DND-41 (cell line): ENCODE measurements around the gene MYO16.

ENCODE experiments used
- ATAC-seq: fragments of 200-7000 bp; cut with Tn5 transposase; 3 replicates; pipeline ENCODE4 v1.9.1; 2021; ENCODE audit warnings: low read depth; ENCODE audit not compliant: insufficient read depth
- DNase-seq: peaks from one replicate; pipeline ENCODE4 v3.0.0-alpha.2; 2020
- H2AFZ ChIP-seq: 2 replicates; pipeline ENCODE4 v1.6.0; 2012; ENCODE audit warnings: low read depth, low read length
- H3K27ac ChIP-seq: 2 replicates; pipeline ENCODE4 v1.5.1; 2012; ENCODE audit warnings: low read length, inconsistent platforms
- H3K27me3 ChIP-seq: fragments of 200-600 bp; sonication (generic); 2 replicates; pipeline ENCODE4 v1.6.0; 2012; ENCODE audit warnings: low read length, mild to moderate bottlenecking, inconsistent platforms; ENCODE audit not compliant: insufficient read depth, poor library complexity
- H3K36me3 ChIP-seq: 2 replicates; pipeline ENCODE4 v1.5.1; 2012; ENCODE audit warnings: low read length, inconsistent platforms; ENCODE audit not compliant: insufficient read depth
- H3K4me1 ChIP-seq: 2 replicates; pipeline ENCODE4 v1.5.1; 2012; ENCODE audit warnings: mild to moderate bottlenecking, low read length; ENCODE audit not compliant: insufficient read depth
- H3K4me2 ChIP-seq: 2 replicates; pipeline ENCODE4 v1.6.0; 2012; ENCODE audit warnings: mild to moderate bottlenecking, moderate library complexity, low read length, inconsistent platforms; ENCODE audit not compliant: insufficient read depth
- H3K4me3 ChIP-seq, 2 experiments: fragments of 200-600 bp in 1 of 2; shearing (Covaris generic) in 1 of 2; 2 replicates each; pipeline ENCODE4 v1.5.1; 2012 to 2016; ENCODE audit warnings: inconsistent platforms in 2 of 2, low read length in 2 of 2, mild to moderate bottlenecking in 2 of 2, low read depth in 1 of 2, moderate library complexity in 1 of 2
- H3K79me2 ChIP-seq: 2 replicates; pipeline ENCODE4 v1.6.0; 2012; ENCODE audit warnings: low read length, inconsistent platforms; ENCODE audit not compliant: insufficient read depth
- H3K9ac ChIP-seq: 2 replicates; pipeline ENCODE4 v1.6.0; 2012; ENCODE audit warnings: low read depth, mild to moderate bottlenecking, inconsistent platforms, low read length, moderate library complexity
- H3K9me3 ChIP-seq: 2 replicates; pipeline ENCODE4 v1.5.1; 2012; ENCODE audit warnings: low read length, moderate library complexity, mild to moderate bottlenecking, inconsistent platforms; ENCODE audit not compliant: insufficient read depth, severe bottlenecking
- H4K20me1 ChIP-seq: 2 replicates; pipeline ENCODE4 v1.6.0; 2012; ENCODE audit warnings: low read length; ENCODE audit not compliant: insufficient read depth
- EZH2 ChIP-seq: IDR thresholded peaks from 3 replicates; pipeline ENCODE4 v1.6.1; 2012; ENCODE audit warnings: borderline replicate concordance, low read depth, mild to moderate bottlenecking, moderate library complexity, low read length, inconsistent platforms; ENCODE audit not compliant: severe bottlenecking
- TF ChIP-seq, protein P1 (sequence below): IDR thresholded peaks from 2 replicates; pipeline ENCODE4 v1.5.1; 2012; ENCODE audit warnings: borderline replicate concordance, low read length, moderate library complexity, mild to moderate bottlenecking; ENCODE audit not compliant: poor library complexity, severe bottlenecking; ENCODE audit errors: extremely low read depth

MYO16 gene

GRCh38 chr13:108618233-108618632 is 11.2 kb upstream of the MYO16 start:
- no peaks in the 10 kb centered on the region for H3K36me3 ChIP-seq

GRCh38 chr13:108621462-108621861 is 7.9 kb upstream of the MYO16 start:
- H4K20me1 ChIP-seq: no peaks in the 10 kb centered on the region
- no peaks in the 10 kb centered on the region for H3K9me3 ChIP-seq
- no peak overlapping the region for H3K9ac ChIP-seq
- no peak overlapping the region for H3K27ac ChIP-seq
- H3K27me3 ChIP-seq: peaks cover 3% of the 10 kb centered on the region
- no peaks in the 10 kb centered on the region for H3K36me3 ChIP-seq
- H2AFZ ChIP-seq: no peak overlapping the region
- H3K79me2 ChIP-seq: no peaks in the 10 kb centered on the region
- no peak for TF ChIP-seq EZH2
- TF ChIP-seq, protein P1, sequence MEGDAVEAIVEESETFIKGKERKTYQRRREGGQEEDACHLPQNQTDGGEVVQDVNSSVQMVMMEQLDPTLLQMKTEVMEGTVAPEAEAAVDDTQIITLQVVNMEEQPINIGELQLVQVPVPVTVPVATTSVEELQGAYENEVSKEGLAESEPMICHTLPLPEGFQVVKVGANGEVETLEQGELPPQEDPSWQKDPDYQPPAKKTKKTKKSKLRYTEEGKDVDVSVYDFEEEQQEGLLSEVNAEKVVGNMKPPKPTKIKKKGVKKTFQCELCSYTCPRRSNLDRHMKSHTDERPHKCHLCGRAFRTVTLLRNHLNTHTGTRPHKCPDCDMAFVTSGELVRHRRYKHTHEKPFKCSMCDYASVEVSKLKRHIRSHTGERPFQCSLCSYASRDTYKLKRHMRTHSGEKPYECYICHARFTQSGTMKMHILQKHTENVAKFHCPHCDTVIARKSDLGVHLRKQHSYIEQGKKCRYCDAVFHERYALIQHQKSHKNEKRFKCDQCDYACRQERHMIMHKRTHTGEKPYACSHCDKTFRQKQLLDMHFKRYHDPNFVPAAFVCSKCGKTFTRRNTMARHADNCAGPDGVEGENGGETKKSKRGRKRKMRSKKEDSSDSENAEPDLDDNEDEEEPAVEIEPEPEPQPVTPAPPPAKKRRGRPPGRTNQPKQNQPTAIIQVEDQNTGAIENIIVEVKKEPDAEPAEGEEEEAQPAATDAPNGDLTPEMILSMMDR: no peak
- no peak overlapping the region for H3K4me3 ChIP-seq
- DNase-seq: no peak
- no peaks in the 10 kb centered on the region for H3K4me1 ChIP-seq
- H3K4me2 ChIP-seq: no peak overlapping the region
- no peak for ATAC-seq

More at GRCh38 chr13:108618233-108618632, 11.2 kb upstream of the MYO16 start:
- TF ChIP-seq, protein P1: no peak
- TF ChIP-seq EZH2: no peak
- H3K9me3 ChIP-seq: no peaks in the 10 kb centered on the region
- no peak overlapping the region for H2AFZ ChIP-seq
- H3K27ac ChIP-seq: no peak overlapping the region
- H3K9ac ChIP-seq: no peak overlapping the region
- no peaks in the 10 kb centered on the region for H3K79me2 ChIP-seq
- no peak overlapping the region for H3K4me2 ChIP-seq
- peaks cover 9% of the 10 kb centered on the region for H3K27me3 ChIP-seq
- no peaks in the 10 kb centered on the region for H3K4me1 ChIP-seq
- ATAC-seq: no peak
- no peaks in the 10 kb centered on the region for H4K20me1 ChIP-seq
- no peak for DNase-seq
- H3K4me3 ChIP-seq: no peak overlapping the region

DNA sequence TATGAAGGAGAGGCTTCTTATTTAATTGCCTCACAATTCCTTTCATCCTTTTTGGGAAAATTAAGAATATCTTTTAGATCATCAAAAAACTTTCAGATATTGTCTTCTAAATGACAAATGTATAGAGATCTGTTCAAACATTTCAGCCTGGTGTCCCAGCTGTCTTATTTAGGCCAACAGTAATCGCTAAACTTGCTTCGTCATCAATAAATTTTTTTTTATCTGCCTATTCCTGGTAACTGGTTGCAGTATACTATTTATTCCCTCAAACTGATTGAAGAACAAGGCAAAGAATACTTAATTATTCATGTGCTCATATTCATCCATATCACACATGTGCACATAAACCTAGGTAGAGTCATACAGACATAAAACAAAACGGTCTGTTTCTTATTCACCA is 5.3 kb upstream of the MYO16 start:
- H3K27me3 ChIP-seq: peaks cover 5% of the 10 kb centered on the region
- no peak overlapping the region for H3K4me2 ChIP-seq
- no peak for DNase-seq

More for the DNA sequence above, 5.3 kb upstream of the MYO16 start:
- no peak for ATAC-seq
- no peak overlapping the region for H3K9ac ChIP-seq
- no peak for TF ChIP-seq EZH2
- TF ChIP-seq, protein P1: no peak
- no peak overlapping the region for H3K27ac ChIP-seq
- H3K79me2 ChIP-seq: no peaks in the 10 kb centered on the region
- H3K4me3 ChIP-seq: no peak overlapping the region
- no peak overlapping the region for H2AFZ ChIP-seq
- H3K36me3 ChIP-seq: no peaks in the 10 kb centered on the region
- H3K9me3 ChIP-seq: no peaks in the 10 kb centered on the region
- no peaks in the 10 kb centered on the region for H4K20me1 ChIP-seq
- no peaks in the 10 kb centered on the region for H3K4me1 ChIP-seq
